H9 (cell line): ENCODE data around the gene NSMF. TPM values are rescaled to one million over a fixed set of nuclear protein-coding genes. Genes with fewer than 3 reads are reported as not detected.

Source experiments
- DNase-seq: peaks from one replicate; pipeline ENCODE4 v3.0.0-alpha.2; 2017
- H2AFZ ChIP-seq: one replicate; pipeline ENCODE4 v1.6.1; 2013; ENCODE audit warnings: mild to moderate bottlenecking, low read length, control low read depth, moderate library complexity
- H2AK5ac ChIP-seq: 2 replicates; pipeline ENCODE4 v1.6.1; 2013; ENCODE audit warnings: low read length, control low read depth, mixed read lengths; ENCODE audit not compliant: insufficient read length
- H2BK120ac ChIP-seq: one replicate; pipeline ENCODE4 v1.6.1; 2013; ENCODE audit warnings: low read depth, mild to moderate bottlenecking, low read length, control low read depth, inconsistent platforms; ENCODE audit not compliant: poor library complexity, severe bottlenecking
- H2BK12ac ChIP-seq: 2 replicates; pipeline ENCODE4 v1.6.1; 2013; ENCODE audit warnings: low read length, control low read depth, mixed read lengths, low read depth; ENCODE audit not compliant: insufficient read length
- H2BK15ac ChIP-seq: 2 replicates; pipeline ENCODE4 v1.6.1; 2013; ENCODE audit warnings: low read depth, low read length, control low read depth
- H2BK20ac ChIP-seq: one replicate; pipeline ENCODE4 v1.6.1; 2013; ENCODE audit warnings: low read depth, mild to moderate bottlenecking, low read length, control low read depth, inconsistent platforms; ENCODE audit not compliant: poor library complexity, severe bottlenecking
- H2BK5ac ChIP-seq: 2 replicates; pipeline ENCODE4 v1.6.1; 2013; ENCODE audit warnings: low read length, control low read depth, mixed read lengths; ENCODE audit not compliant: insufficient read length
- H3K14ac ChIP-seq: 2 replicates; pipeline ENCODE4 v1.6.1; 2013; ENCODE audit warnings: low read length, control low read depth; ENCODE audit not compliant: insufficient read depth
- H3K18ac ChIP-seq: 2 replicates; pipeline ENCODE4 v1.6.1; 2013; ENCODE audit warnings: low read depth, mild to moderate bottlenecking, mixed read lengths, low read length, control low read depth; ENCODE audit not compliant: insufficient read length
- H3K23ac ChIP-seq: 2 replicates; pipeline ENCODE4 v1.6.1; 2013; ENCODE audit warnings: low read length, control low read depth, mixed read lengths, low read depth; ENCODE audit not compliant: insufficient read length
- H3K23me2 ChIP-seq: 2 replicates; pipeline ENCODE4 v1.6.1; 2013; ENCODE audit warnings: low read depth, mild to moderate bottlenecking, mixed read lengths, low read length, control low read depth; ENCODE audit not compliant: insufficient read length, poor library complexity, severe bottlenecking
- H3K27ac ChIP-seq: 2 replicates; pipeline ENCODE4 v1.5.1; 2013; ENCODE audit warnings: low read length, control low read depth, mixed read lengths, low read depth; ENCODE audit not compliant: insufficient read length
- H3K27me3 ChIP-seq: 2 replicates; pipeline ENCODE4 v1.6.1; 2013; ENCODE audit warnings: low read length, control low read depth, inconsistent platforms; ENCODE audit not compliant: insufficient read depth
- H3K4ac ChIP-seq: 2 replicates; pipeline ENCODE4 v1.6.1; 2013; ENCODE audit warnings: low read depth, mild to moderate bottlenecking, control low read depth, inconsistent platforms, low read length, moderate library complexity
- H3K4me1 ChIP-seq: 2 replicates; pipeline ENCODE4 v1.6.1; 2013; ENCODE audit warnings: low read length, control low read depth, inconsistent platforms; ENCODE audit not compliant: insufficient read depth
- H3K4me2 ChIP-seq: 2 replicates; pipeline ENCODE4 v1.6.1; 2013; ENCODE audit warnings: low read length, control low read depth, mixed read lengths; ENCODE audit not compliant: insufficient read length, insufficient read depth
- H3K56ac ChIP-seq: 2 replicates; pipeline ENCODE4 v1.6.1; 2013; ENCODE audit warnings: low read depth, mild to moderate bottlenecking, mixed read lengths, low read length, control low read depth; ENCODE audit not compliant: insufficient read length
- H3K79me1 ChIP-seq: 2 replicates; pipeline ENCODE4 v1.6.1; 2013; ENCODE audit warnings: low read depth, mild to moderate bottlenecking, moderate library complexity, low read length, control low read depth, inconsistent platforms; ENCODE audit not compliant: insufficient read depth, poor library complexity, severe bottlenecking
- H3K79me2 ChIP-seq: 2 replicates; pipeline ENCODE4 v1.6.1; 2013; ENCODE audit warnings: low read length, control low read depth, inconsistent platforms; ENCODE audit not compliant: insufficient read depth
- H3K9ac ChIP-seq: 2 replicates; pipeline ENCODE4 v1.6.1; 2013; ENCODE audit warnings: low read length, control low read depth, mixed read lengths; ENCODE audit not compliant: insufficient read length; ENCODE audit errors: extremely low read depth
- H3K9me3 ChIP-seq: one replicate; pipeline ENCODE4 v1.6.1; 2013; ENCODE audit warnings: low read depth, low read length, inconsistent platforms; ENCODE audit not compliant: control insufficient read depth
- H3T11ph ChIP-seq: one replicate; pipeline ENCODE4 v1.6.1; 2013; ENCODE audit warnings: mild to moderate bottlenecking, low read length, control low read depth, inconsistent platforms
- H4K20me1 ChIP-seq: one replicate; pipeline ENCODE4 v1.6.1; 2013; ENCODE audit not compliant: control insufficient read depth, insufficient read length, insufficient read depth
- H4K5ac ChIP-seq: 2 replicates; pipeline ENCODE4 v1.6.1; 2013; ENCODE audit warnings: low read depth, mild to moderate bottlenecking, mixed read lengths, low read length, control low read depth; ENCODE audit not compliant: insufficient read length
- H4K8ac ChIP-seq: replicated peaks from 2 replicates; pipeline ENCODE4 v1.6.1; 2013; ENCODE audit warnings: low read length, control low read depth, mixed read lengths, low read depth; ENCODE audit not compliant: insufficient read length
- H4K91ac ChIP-seq: 2 replicates; pipeline ENCODE4 v1.6.1; 2013; ENCODE audit warnings: low read depth, mild to moderate bottlenecking, moderate library complexity, mixed read lengths, low read length, control low read depth; ENCODE audit not compliant: insufficient read length
- H3K27ac Mint-ChIP-seq, 3 experiments: 2 replicates in 2 of 3; 3 replicates in 1 of 3; pipeline ENCODE4 v1.8.0; 2020 to 2021; ENCODE audit warnings: mixed read lengths in 3 of 3, mild to moderate bottlenecking in 1 of 3, moderate library complexity in 1 of 3
- H3K27me3 Mint-ChIP-seq: 2 replicates; pipeline ENCODE4 v1.8.0; 2021; ENCODE audit warnings: low read depth, mild to moderate bottlenecking, moderate library complexity, mixed read lengths
- H3K36me3 Mint-ChIP-seq, 3 experiments: 2 replicates in 2 of 3; 3 replicates in 1 of 3; pipeline ENCODE4 v1.8.0; 2020 to 2021; ENCODE audit warnings: low read depth in 3 of 3, mixed read lengths in 3 of 3; ENCODE audit not compliant: insufficient read depth in 1 of 3
- H3K4me1 Mint-ChIP-seq, 2 experiments: 2 replicates each; pipeline ENCODE4 v1.8.0; 2020; ENCODE audit warnings: mixed read lengths in 2 of 2
- H3K4me3 Mint-ChIP-seq, 2 experiments: 2 replicates in 1 of 2; 3 replicates in 1 of 2; pipeline ENCODE4 v1.8.0; 2020 to 2021; ENCODE audit warnings: mild to moderate bottlenecking in 2 of 2, mixed read lengths in 2 of 2, moderate library complexity in 1 of 2
- H3K9me3 Mint-ChIP-seq, 2 experiments: 2 replicates in 1 of 2; 3 replicates in 1 of 2; pipeline ENCODE4 v1.8.0; 2020; ENCODE audit warnings: mild to moderate bottlenecking in 2 of 2, mixed read lengths in 2 of 2, moderate library complexity in 1 of 2
- WGBS: extraction: QIAGEN DNeasy Blood & Tissue Kit; methylation state at CpG from one replicate; pipeline ENCODE4 v1.1.7; 2013; ENCODE audit warnings: missing lambda C conversion rate, low lambda C conversion rate, mixed read lengths; ENCODE audit not compliant: insufficient read length; ENCODE audit errors: extremely low coverage; 5-methylcytosine and 5-hydroxymethylcytosine counted together
- total RNA-seq: library from RNA; stranded (reverse); gene quantifications from 2 replicates; pipeline ENCODE4 v1.2.1, GENCODE V29; 2021
- TF ChIP-seq, protein P1 (sequence below): fragments of 200-600 bp; sonication (generic); conservative IDR thresholded peaks from 3 replicates; pipeline ENCODE4 v1.8.0; 2021; ENCODE audit warnings: antibody characterized with exemption, mild to moderate bottlenecking

The NSMF gene
- total RNA-seq, 1 experiment from 2014 or later, result 46.3 TPM

DNA sequence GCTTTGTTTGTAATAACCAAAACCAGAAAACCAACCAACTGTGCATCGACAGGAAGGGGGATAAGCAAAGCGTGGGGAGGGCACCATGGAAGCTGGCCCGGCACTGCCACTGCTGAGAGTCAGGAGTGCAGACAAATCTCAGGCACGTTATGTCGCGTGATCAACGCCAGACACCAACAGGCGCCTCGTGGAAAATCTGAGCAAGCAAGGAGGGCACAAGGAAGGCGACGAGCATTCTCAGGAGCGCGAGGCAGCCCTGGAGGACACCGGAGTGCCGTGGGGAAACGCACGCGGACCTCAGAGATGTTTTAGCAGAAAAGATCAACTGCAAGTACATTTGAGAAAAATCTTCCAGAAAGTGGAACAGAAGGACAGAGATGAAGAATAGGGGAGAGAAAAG lies 15.1 kb upstream of the NSMF start:
- Histone ChIP-seq H3K23ac (no peak overlapping the region), H4K91ac (no peak overlapping the region), H2BK20ac (no peak overlapping the region), H2BK5ac (no peak overlapping the region), H3K27me3 (no peaks in the 10 kb centered on the region), H3T11ph (no peak overlapping the region), H3K14ac (no peak overlapping the region), H2BK120ac (no peak overlapping the region), H3K79me1 (no peaks in the 10 kb centered on the region), H3K9ac (no peak overlapping the region), H2AK5ac (no peak overlapping the region), H3K23me2 (no peaks in the 10 kb centered on the region), H3K79me2 (no peaks in the 10 kb centered on the region), H4K5ac (no peak overlapping the region), H3K4me1 (no peaks in the 10 kb centered on the region), H4K20me1 (no peaks in the 10 kb centered on the region), H3K56ac (no peak overlapping the region), H3K4ac (no peak overlapping the region), H2BK12ac (no peak overlapping the region), H3K18ac (no peak overlapping the region), H4K8ac (no peak overlapping the region), H2AFZ (no peak overlapping the region), H3K27ac (no peak overlapping the region), H3K9me3 (peaks cover 3% of the 10 kb centered on the region), H2BK15ac (no peak overlapping the region), H3K4me2 (no peak overlapping the region)
- Mint-ChIP-seq H3K4me1 (peaks cover under 1% of the 10 kb centered on the region in 2 experiments; a peak in 1 of 4 replicates), H3K27ac (no peak overlapping the region), H3K27me3 (peaks cover 23% of the 10 kb centered on the region), H3K36me3 (peaks cover 0 to 14% (median 6%) of the 10 kb centered on the region in 3 experiments; a peak in 5 of 7 replicates), H3K9me3 (peaks cover 28% of the 10 kb centered on the region in 2 experiments), H3K4me3 (no peak overlapping the region)
- TF ChIP-seq, protein P1, sequence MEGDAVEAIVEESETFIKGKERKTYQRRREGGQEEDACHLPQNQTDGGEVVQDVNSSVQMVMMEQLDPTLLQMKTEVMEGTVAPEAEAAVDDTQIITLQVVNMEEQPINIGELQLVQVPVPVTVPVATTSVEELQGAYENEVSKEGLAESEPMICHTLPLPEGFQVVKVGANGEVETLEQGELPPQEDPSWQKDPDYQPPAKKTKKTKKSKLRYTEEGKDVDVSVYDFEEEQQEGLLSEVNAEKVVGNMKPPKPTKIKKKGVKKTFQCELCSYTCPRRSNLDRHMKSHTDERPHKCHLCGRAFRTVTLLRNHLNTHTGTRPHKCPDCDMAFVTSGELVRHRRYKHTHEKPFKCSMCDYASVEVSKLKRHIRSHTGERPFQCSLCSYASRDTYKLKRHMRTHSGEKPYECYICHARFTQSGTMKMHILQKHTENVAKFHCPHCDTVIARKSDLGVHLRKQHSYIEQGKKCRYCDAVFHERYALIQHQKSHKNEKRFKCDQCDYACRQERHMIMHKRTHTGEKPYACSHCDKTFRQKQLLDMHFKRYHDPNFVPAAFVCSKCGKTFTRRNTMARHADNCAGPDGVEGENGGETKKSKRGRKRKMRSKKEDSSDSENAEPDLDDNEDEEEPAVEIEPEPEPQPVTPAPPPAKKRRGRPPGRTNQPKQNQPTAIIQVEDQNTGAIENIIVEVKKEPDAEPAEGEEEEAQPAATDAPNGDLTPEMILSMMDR, result no peak
- DNase-seq, result no peak
- no CpG with 5 or more reads among the region's 18 CpGs for WGBS
